Measurements from ENCODE around the gene EXOC4.

EXOC4 gene

DNA sequence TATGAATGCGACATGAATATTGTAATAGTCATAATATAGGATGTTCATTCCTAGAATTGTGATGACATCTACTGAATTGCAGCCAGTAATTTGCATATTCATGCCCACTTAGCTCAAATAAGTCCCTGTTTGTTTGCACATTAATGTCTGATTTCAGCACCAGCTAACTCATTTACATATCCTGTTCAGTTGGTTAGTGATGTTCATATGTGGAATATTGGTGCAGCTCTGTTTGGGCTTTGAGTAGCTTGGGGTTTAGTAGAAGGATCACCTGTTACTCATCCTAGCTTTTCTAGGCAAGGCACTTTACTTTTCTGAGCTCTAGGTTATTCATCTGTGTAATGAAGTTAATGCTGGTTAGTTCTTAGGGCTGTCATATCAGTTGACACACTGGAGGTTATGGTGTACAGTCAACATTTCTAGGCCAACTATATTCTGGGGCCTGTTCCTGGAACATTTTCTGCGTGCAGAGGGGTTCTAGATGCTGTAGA, 238.4 kb downstream of the EXOC4 start:
- no peaks in the 10 kb centered on the region for H3K27me3 ChIP-seq
- H3K27ac ChIP-seq: no peak overlapping the region
- peaks cover 0 to 57% (median 12%) of the 10 kb centered on the region in 11 experiments; a peak in 17 of 22 replicates for H3K36me3 ChIP-seq
- no peaks in the 10 kb centered on the region for H3K4me1 ChIP-seq
- H3K9me3 ChIP-seq (replicated peaks in 1 of 11): 0 out of 22 replicates have a peak, but pooled peaks cover 0 to 4% (median 0%) of the 10 kb centered on the region in 11 experiments
- H3K9ac ChIP-seq: no peak overlapping the region
- 0 out of 22 replicates have a peak, but pooled peaks cover 0 to 3% (median 0%) of the 10 kb centered on the region in 11 experiments for H4K20me1 ChIP-seq
- TF ChIP-seq Cebpa-rat (IDR thresholded peaks at IDR 0.05): no peak
- no peak overlapping the region for H3K4me3 ChIP-seq
- H3K4me2 ChIP-seq: no peak overlapping the region

DNA sequence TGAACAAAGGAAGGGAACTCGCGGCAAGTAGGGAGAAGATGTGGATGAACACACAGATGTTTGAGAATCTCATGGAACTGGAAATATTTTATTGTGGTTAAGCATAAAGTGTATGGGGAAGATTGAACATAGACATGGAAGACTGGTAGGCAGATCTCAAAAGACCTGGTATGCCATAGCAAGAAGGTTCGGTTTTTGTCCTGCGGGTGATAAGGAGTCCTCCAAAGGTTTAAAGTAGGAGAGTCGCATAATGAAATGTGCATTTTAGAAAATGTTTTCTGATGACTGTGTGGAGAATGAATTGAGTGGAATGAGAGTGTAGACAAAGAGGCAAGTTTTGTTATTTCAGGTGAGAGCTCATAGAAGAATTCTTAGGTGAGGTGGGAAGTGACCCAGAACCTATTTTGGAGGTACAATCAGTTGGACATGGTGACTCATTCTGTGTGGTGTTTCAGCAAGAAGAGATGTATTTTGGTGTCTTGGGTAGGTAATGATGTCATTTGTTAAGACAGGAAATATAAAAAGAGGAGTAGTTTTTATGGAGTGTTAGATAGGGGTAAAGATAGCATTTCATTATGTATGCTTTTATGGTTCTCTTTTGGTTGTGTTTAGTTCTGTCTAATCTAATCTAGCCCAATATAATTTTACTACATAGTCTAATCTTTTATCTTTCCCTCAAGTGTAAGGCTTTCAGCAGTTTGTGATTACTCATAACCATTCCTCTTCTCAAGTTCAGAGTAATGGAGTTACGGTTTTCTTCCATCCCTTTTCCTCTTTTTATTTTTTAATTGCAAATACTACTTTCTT, 239.2 kb downstream of the EXOC4 start:
- no peak for TF ChIP-seq Cebpa-rat (IDR thresholded peaks at IDR 0.05)
- H4K20me1 ChIP-seq: 0 out of 22 replicates have a peak, but pooled peaks cover 0 to 3% (median 0%) of the 10 kb centered on the region in 11 experiments
- no peak overlapping the region for H3K9ac ChIP-seq
- 0 out of 22 replicates have a peak, but pooled peaks cover 0 to 5% (median 0%) of the 10 kb centered on the region in 11 experiments for H3K9me3 ChIP-seq (replicated peaks in 1 of 11)
- no peaks in the 10 kb centered on the region for H3K4me1 ChIP-seq
- H3K36me3 ChIP-seq: peaks cover 0 to 56% (median 12%) of the 10 kb centered on the region in 11 experiments; a peak in 17 of 22 replicates
- H3K4me3 ChIP-seq: no peak overlapping the region
- H3K4me2 ChIP-seq: no peak overlapping the region
- no peak overlapping the region for H3K27ac ChIP-seq
- no peaks in the 10 kb centered on the region for H3K27me3 ChIP-seq

DNA sequence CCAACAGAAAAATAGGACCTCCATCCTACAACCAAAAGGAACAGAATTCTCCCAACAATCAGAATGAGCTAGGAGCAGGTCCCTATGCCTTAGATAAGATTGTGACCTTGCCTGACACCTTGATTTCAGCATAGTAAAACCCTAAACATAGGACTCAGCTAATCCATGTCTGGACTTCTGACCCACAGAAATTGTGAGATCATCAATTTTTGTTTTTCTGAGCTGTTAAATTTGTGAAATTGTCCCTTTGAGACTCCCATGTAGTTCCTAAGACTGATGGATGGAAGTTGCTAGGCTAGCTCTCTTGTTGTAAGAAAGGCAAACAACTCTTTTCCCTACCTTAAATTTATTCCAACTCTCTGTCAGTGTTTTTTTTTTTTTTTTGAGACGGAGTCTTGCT, 244.2 kb downstream of the EXOC4 start:
- Histone ChIP-seq H3K27me3 (no peaks in the 10 kb centered on the region), H3K4me3 (no peak overlapping the region), H3K9ac (no peak overlapping the region), H3K4me2 (no peak overlapping the region), H3K9me3 (replicated peaks in 1 of 11) (peaks cover 0 to 6% (median 0%) of the 10 kb centered on the region in 11 experiments; a peak in 2 of 22 replicates), H4K20me1 (peaks cover 0 to 12% (median 0%) of the 10 kb centered on the region in 11 experiments; a peak in 2 of 22 replicates), H3K36me3 (peaks cover 0 to 22% (median 0%) of the 10 kb centered on the region in 11 experiments; a peak in 7 of 22 replicates), H3K27ac (no peak overlapping the region), H3K4me1 (no peaks in the 10 kb centered on the region)
- TF ChIP-seq Cebpa-rat (IDR thresholded peaks at IDR 0.05): no peak

- no peak overlapping the region for H3K9ac ChIP-seq
- no peak overlapping the region for H3K4me2 ChIP-seq
- peaks cover 0 to 9% (median 0%) of the 10 kb centered on the region in 11 experiments; a peak in 5 of 22 replicates for H3K36me3 ChIP-seq
- peaks cover 0 to 6% (median 0%) of the 10 kb centered on the region in 11 experiments; a peak in 2 of 22 replicates for H3K9me3 ChIP-seq (replicated peaks in 1 of 11)
- H3K27me3 ChIP-seq: no peaks in the 10 kb centered on the region
- no peaks in the 10 kb centered on the region for H3K4me1 ChIP-seq
- H4K20me1 ChIP-seq: peaks cover 0 to 30% (median 0%) of the 10 kb centered on the region in 11 experiments; a peak in 3 of 22 replicates
- no peak overlapping the region for H3K27ac ChIP-seq
- TF ChIP-seq Cebpa-rat (IDR thresholded peaks at IDR 0.05): no peak
- H3K4me3 ChIP-seq: no peak overlapping the region
Observed at GRCh38 chr7:133501771-133502170, 248.9 kb downstream of the EXOC4 start.

DNA sequence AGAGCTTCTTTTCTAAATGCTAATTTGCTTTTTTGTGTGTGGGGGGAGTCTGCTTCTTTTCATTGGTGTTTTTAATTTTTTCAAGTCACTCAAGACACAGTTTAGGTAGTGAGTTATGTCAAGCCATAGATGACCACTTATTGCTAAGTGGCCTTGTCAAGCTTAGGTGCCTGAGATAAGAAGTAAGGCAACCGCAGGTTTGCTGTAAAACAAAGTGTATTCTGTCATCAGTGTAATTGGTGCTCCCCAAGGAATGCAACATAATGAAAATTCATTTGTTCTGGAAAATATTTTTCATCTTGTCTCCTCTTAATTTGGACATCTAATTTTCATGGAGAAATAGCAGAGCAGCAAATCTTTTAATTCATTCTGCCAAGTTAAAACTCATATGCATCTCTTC, 249.6 kb downstream of the EXOC4 start:
- H3K27me3 ChIP-seq: no peaks in the 10 kb centered on the region
- no peak overlapping the region for H3K27ac ChIP-seq
- H3K36me3 ChIP-seq: peaks cover 0 to 11% (median 0%) of the 10 kb centered on the region in 11 experiments; a peak in 5 of 22 replicates
- H3K4me1 ChIP-seq: no peaks in the 10 kb centered on the region
- no peak for TF ChIP-seq Cebpa-rat (IDR thresholded peaks at IDR 0.05)
- H3K4me2 ChIP-seq: no peak overlapping the region
- H3K9me3 ChIP-seq (replicated peaks in 1 of 11): peaks cover 0 to 6% (median 0%) of the 10 kb centered on the region in 11 experiments; a peak in 2 of 22 replicates
- peaks cover 0 to 30% (median 0%) of the 10 kb centered on the region in 11 experiments; a peak in 3 of 22 replicates for H4K20me1 ChIP-seq
- no peak overlapping the region for H3K4me3 ChIP-seq
- no peak overlapping the region for H3K9ac ChIP-seq

GRCh38 chr7:133502972-133503371, 250.1 kb downstream of the EXOC4 start:
- no peak overlapping the region for H3K4me2 ChIP-seq
- H4K20me1 ChIP-seq: peaks cover 0 to 30% (median 0%) of the 10 kb centered on the region in 11 experiments; a peak in 3 of 22 replicates
- H3K9ac ChIP-seq: no peak overlapping the region
- H3K27ac ChIP-seq: no peak overlapping the region
- no peaks in the 10 kb centered on the region for H3K4me1 ChIP-seq
- H3K27me3 ChIP-seq: no peaks in the 10 kb centered on the region
- no peak overlapping the region for H3K4me3 ChIP-seq
- peaks cover 0 to 6% (median 0%) of the 10 kb centered on the region in 11 experiments; a peak in 2 of 22 replicates for H3K9me3 ChIP-seq (replicated peaks in 1 of 11)
- no peak for TF ChIP-seq Cebpa-rat (IDR thresholded peaks at IDR 0.05)
- H3K36me3 ChIP-seq: peaks cover 0 to 13% (median 0%) of the 10 kb centered on the region in 11 experiments; a peak in 5 of 22 replicates

DNA sequence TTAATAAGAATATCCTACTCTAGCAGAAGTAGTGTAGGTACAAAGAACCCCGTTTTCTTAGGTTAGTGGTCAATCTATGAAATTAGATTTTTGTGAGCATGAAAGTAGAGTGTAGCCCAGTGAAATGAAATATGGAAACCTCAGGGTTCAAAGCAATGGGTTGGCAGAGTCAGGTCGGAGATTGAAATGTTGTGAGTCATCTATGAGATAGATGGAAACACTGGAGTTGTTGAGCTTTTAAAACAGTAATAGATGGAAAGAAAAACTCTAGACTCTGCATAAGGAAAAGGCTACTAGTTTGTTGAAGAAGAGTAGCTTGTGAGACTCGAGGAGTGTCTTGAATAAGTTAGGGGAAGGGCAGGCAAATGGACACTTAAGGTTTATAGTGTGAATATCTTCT, 251.9 kb downstream of the EXOC4 start:
- H3K4me3 ChIP-seq: no peak overlapping the region
- no peaks in the 10 kb centered on the region for H3K27me3 ChIP-seq
- TF ChIP-seq Cebpa-rat (IDR thresholded peaks at IDR 0.05): no peak
- peaks cover 0 to 2% (median 0%) of the 10 kb centered on the region in 11 experiments; a peak in 1 of 22 replicates for H3K9me3 ChIP-seq (replicated peaks in 1 of 11)
- no peak overlapping the region for H3K4me2 ChIP-seq
- no peak overlapping the region for H3K27ac ChIP-seq
- H3K4me1 ChIP-seq: no peaks in the 10 kb centered on the region
- peaks cover 0 to 30% (median 0%) of the 10 kb centered on the region in 11 experiments; a peak in 3 of 22 replicates for H4K20me1 ChIP-seq
- H3K36me3 ChIP-seq: peaks cover 0 to 31% (median 0%) of the 10 kb centered on the region in 11 experiments; a peak in 6 of 22 replicates
- H3K9ac ChIP-seq: no peak overlapping the region

DNA sequence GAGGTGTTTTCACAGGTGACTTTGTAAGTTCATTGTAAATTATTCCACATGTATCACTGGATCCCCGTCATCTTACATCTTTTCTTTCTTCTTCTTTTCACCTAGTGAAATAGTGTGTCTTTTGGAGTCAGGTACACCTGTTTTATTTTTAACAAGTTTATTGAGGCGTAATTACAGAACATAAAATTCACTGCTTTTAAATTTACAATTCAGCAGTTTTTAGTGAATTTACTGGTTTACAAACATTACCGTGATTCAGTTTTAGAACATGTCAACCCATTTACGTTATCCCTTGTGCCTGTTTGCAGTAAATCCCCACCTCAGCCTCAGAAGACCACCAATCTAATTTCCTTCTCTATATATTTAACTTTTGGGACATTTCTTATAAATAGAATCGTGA, 256.9 kb downstream of the EXOC4 start:
- Histone ChIP-seq H3K36me3 (peaks cover 0 to 55% (median 0%) of the 10 kb centered on the region in 11 experiments; a peak in 8 of 22 replicates), H3K27me3 (no peaks in the 10 kb centered on the region), H3K4me1 (no peaks in the 10 kb centered on the region), H3K4me2 (no peak overlapping the region), H4K20me1 (peaks cover 0 to 17% (median 0%) of the 10 kb centered on the region in 11 experiments; a peak in 3 of 22 replicates), H3K27ac (no peak overlapping the region), H3K9me3 (replicated peaks in 1 of 11) (peaks cover 0 to 8% (median 0%) of the 10 kb centered on the region in 11 experiments; a peak in 1 of 22 replicates), H3K4me3 (no peak overlapping the region), H3K9ac (no peak overlapping the region)
- no peak for TF ChIP-seq Cebpa-rat (IDR thresholded peaks at IDR 0.05)
